OCI-M2 (cell line): ENCODE data around the gene CKS1B.

Experiments
- DNase-seq: peaks from one replicate; lab custom pipeline; 2025; ENCODE audit not compliant: unreplicated experiment; lab: John Stamatoyannopoulos, UW

CKS1B gene

GRCh38 chr1:155012026-155012546, 37.6 kb downstream of the CKS1B start:
- no peak for DNase-seq

DNA sequence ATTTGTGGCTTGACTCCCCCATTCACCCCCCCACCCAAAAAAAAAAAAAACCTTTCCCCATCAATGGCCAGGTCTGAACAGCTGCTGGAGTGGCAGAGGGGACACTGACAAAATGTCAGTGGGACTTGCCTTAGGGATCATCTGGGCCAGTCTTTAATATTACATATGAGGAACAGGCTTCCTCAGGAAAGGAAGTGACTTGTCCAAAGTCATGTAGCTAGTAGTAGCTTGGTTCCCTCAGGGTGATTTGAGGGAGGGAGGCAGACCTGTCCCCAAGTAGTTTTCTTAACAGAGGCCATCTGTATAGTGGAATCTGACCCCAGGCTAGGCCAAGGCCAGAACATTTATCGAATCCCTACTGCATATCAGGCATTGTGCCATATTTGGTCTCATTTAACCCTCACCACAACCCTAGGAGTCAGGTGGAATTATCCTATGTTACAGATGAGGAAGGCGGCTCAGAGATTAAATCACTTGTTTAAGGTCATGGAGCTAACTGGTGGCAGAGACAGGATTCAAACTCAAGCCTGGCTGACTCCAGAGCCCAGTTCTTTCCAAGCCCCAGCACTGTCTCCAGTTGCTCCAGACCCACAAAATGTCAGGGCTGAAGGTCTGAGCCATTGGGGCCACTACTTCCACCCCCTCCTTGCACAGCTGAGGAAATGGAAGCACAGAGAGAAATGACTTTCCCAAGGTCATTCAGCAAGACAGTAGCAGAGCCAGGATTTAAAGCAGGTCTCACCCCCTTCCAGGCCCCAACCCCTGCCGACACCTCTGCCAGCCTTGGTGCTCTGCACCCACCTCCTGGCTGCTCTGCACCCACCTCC, 38.5 kb downstream of the CKS1B start:
- DNase-seq, result no peak

GRCh38 chr1:155013632-155014031, 39.2 kb downstream of the CKS1B start:
- DNase-seq, result no peak

DNA sequence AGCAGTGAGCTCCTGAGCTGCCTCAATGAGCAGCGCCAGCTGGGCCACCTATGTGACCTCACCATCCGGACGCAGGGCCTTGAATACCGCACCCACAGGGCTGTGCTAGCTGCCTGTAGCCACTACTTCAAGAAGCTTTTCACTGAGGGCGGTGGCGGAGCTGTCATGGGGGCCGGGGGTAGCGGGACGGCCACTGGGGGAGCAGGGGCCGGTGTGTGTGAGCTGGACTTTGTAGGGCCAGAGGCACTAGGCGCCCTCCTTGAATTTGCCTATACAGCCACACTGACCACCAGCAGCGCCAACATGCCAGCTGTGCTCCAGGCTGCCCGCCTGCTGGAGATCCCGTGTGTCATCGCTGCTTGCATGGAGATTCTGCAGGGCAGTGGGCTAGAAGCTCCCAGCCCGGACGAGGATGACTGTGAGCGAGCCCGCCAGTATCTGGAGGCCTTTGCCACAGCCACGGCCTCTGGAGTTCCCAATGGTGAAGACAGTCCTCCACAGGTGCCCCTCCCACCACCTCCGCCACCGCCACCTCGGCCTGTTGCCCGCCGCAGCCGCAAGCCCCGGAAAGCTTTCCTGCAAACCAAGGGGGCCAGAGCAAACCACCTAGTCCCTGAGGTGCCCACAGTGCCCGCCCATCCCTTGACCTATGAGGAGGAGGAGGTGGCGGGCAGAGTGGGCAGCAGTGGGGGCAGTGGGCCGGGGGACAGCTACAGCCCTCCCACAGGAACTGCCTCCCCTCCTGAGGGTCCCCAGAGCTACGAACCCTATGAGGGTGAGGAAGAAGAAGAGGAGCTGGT, 40.4 kb downstream of the CKS1B start:
- DNase-seq, result no peak

GRCh38 chr1:155015527-155016230, 41.2 kb downstream of the CKS1B start:
- no peak for DNase-seq

- DNase-seq, result no peak
Observed at GRCh38 chr1:155016231-155016831, 41.9 kb downstream of the CKS1B start.

DNA sequence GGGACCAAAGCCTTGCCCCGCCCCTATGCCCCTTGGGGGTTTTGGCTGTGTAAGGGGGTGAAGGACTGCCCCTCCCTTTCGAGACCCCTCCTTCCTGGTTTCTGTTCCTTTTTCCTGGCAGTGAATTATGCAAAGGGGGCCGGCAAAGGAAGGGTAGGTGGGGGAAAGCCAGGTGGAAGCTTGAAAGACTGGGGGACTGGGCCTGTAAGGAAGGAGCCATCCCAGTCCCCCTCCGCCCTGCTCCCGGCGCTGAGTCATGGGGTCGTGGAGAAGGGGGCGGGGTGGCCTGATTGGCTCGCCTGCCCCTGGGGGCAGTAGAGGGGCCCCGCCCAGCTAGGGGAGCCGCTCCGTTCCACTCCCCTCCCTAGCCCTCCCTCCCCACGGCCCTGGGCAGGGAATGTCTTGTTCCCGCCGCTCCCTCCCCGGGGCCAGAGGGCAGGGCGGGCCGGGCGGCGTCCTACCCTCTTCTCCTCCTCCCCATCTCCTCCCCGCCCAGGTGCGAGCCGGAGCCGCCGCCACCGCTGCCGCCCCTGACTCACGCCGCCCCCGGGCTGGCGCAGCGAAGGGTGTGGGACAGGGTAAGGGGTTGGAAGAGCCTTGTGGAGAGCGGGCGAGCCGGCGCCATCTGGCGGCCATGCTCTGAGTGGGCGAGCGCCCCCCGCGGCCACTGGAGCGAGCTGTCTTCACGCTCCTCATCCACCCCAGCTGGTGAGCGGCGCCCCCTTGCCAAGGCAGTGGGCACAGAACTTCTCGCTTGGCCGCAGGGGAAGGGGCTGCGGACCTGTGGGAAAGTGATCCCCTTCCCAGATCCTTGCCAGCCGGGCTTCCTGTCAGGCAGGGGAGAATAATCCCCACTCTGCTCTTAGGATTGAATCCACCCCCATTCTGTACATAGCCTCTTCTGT, 42.8 kb downstream of the CKS1B start:
- peak; percentile 66 for DNase-seq

- no peak for DNase-seq
Observed at GRCh38 chr1:155017946-155018316, 43.5 kb downstream of the CKS1B start.

DNA sequence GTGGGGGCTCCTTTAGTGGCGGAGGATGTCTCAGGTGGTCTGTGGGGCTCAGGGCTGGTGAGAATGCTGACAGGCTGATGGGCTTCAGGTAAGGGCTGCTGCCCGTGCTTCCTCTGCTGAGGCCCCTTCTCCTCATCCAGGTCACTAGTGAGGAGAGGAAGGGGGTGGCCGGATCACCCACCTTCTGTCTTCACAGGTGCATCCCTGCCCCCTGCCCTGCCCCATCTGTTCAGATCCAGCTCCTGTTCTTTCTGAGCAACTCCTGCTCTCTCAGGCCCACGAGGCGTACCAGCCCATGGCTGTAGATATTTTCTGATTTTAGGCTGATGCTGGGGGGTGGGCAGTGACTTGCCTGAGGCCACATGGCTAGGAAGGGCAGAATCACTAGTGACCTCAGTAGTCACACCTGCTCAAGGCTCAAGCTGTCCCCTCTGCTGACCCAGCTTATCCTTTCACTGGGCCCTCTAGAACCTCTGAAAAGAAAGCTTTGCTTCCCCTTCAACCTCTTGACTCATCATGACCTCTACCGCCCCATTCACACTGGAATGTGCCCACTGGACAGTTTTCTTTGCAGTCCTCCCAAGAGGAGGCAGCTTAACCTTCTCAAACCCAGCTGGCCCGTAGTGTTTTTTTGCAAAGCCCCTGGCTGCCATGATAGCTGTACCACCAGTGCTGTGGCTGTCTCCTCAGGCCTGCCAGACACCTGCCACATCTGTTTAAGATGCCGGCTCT, 44.3 kb downstream of the CKS1B start:
- no peak for DNase-seq

- DNase-seq, result no peak
Observed at GRCh38 chr1:155019377-155020245, 45.1 kb downstream of the CKS1B start.

GRCh38 chr1:155022136-155022926, 47.9 kb downstream of the CKS1B start:
- DNase-seq, result no peak

DNA sequence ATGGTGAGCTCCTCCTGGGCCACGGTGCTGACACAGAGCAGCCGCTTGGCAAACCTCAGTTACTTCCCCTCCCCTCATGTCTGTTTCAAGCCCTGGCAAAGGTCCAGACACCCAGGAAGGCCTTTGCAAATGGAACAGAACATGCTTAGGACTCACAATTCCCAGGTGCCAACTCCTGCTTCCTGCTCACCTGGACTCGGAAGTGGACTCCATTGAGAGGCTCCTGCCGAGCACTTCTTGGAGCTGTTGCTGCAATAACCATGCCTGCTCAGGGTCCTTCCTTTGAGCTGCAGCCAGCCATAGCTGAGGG, 48.4 kb downstream of the CKS1B start:
- DNase-seq, result no peak

DNA sequence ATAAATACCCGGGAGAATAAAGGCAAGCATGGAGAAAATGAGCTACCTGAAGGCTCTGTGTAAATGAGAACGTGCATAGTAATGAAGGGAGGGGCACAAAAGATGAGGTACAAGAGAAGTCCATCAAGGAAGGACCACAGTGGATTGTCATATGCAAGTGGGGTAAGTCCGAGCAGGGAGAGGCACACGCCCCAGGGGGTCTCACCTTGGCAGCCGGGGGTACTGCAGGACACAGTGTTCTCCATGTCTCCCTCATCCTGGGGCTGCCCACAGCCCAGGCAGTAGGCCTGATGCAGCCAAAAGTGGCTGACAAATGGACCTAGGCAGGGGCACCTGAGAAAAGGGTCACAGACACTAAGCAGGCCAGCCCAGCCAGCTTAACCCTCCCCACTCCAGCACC, 49.1 kb downstream of the CKS1B start:
- DNase-seq, result no peak

GRCh38 chr1:155024315-155024714, 49.8 kb downstream of the CKS1B start:
- DNase-seq, result no peak

DNA sequence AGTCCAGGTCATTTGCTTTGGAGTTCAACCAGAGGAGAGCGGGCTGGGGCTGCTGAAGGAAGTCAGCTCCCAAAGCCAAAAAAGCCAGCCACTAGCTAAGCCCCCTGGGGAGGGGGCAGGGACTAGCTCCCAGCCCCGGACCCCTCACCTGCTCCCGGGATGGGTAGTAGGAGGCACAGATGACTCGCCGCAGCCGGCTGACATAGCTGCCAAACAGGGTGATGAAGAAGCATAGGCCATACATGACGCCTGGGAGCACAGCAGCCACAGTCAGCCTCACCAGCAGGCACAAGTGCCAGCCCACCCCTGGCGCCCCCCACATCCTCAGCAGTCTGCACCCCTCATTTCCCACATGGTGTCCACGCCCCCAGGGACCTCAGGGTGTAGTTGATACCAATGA, 51.7 kb downstream of the CKS1B start:
- DNase-seq, result no peak

DNA sequence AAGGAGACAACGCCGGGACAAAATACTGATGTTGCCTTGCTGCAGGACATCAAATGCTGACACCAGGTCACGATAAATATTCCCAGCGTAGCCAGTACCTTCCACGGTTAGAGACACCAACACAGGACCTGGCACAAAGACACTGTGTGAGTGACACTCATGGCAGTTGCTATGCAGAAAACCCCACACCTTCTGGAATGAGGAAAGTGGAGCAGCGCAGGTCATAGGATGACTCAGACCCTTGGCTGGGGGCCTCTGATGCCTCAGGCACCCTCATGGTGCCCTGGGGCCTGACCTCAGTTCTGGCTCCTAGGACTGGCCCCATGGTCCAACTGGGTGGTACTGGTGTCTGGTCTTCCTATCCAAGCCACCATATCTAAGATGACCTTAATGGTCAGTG, 52.1 kb downstream of the CKS1B start:
- DNase-seq, result no peak
